ENCODE measurements around the gene INSR.
"Not testable (repeated sequence)": the region's sequence is repeated elsewhere in the genome, so short reads cannot be mapped to it uniquely, and the experiment has no call there.

Gene INSR

GRCh38 chr19:7098701-7099596, 195.3 kb downstream of the INSR start:
- DNase-seq (ENCODE audit: low read depth in 2 of 2): peak; percentile 68 to 79

GRCh38 chr19:7098096-7098495, 196.1 kb downstream of the INSR start:
- no peak for DNase-seq (ENCODE audit: low read depth in 2 of 2)

GRCh38 chr19:7088999-7089398, 205.2 kb downstream of the INSR start:
- DNase-seq (ENCODE audit: low read depth in 2 of 2): no peak

- no peak for DNase-seq (ENCODE audit: low read depth in 2 of 2)
Measured at GRCh38 chr19:7083076-7083956, 210.9 kb downstream of the INSR start.

- DNase-seq (ENCODE audit: low read depth in 2 of 2): no peak
Measured at GRCh38 chr19:7078008-7078407, 216.2 kb downstream of the INSR start.

GRCh38 chr19:7076151-7076550, 218.1 kb downstream of the INSR start:
- DNase-seq (ENCODE audit: low read depth in 2 of 2): no peak

- no peak for DNase-seq (ENCODE audit: low read depth in 2 of 2)
Measured at GRCh38 chr19:7074705-7075282, 219.4 kb downstream of the INSR start.

- no peak for DNase-seq (ENCODE audit: low read depth in 2 of 2)
Measured at GRCh38 chr19:7072541-7072940, 221.7 kb downstream of the INSR start.

GRCh38 chr19:7069904-7070226, 224.3 kb downstream of the INSR start:
- no peak for DNase-seq (ENCODE audit: low read depth in 2 of 2)

- peak; percentile 98 for DNase-seq (ENCODE audit: low read depth in 2 of 2)
Measured at GRCh38 chr19:7069042-7069903, 224.9 kb downstream of the INSR start, which contains the start of gene ZNF557. Gene ZNF557, plus strand, starts transcription at chr19:7069703. Its CDS starts 5,372 bp downstream, at chr19:7075075.

GRCh38 chr19:7068599-7068998, 225.6 kb downstream of the INSR start:
- DNase-seq (ENCODE audit: low read depth in 2 of 2): no peak

- DNase-seq (ENCODE audit: low read depth in 2 of 2): no peak
Measured at GRCh38 chr19:7067716-7068115, 226.5 kb downstream of the INSR start.

GRCh38 chr19:7067122-7067521, 227.1 kb downstream of the INSR start:
- DNase-seq (ENCODE audit: low read depth in 2 of 2): not testable (repeated sequence)

- no peak for DNase-seq (ENCODE audit: low read depth in 2 of 2)
Measured at GRCh38 chr19:7063764-7064418, 230.3 kb downstream of the INSR start.

GRCh38 chr19:7063339-7063738, 230.9 kb downstream of the INSR start:
- no peak for DNase-seq (ENCODE audit: low read depth in 2 of 2)
